Endothelial cell (in vitro differentiated cells): ENCODE data around the gene PCSK5. TPM values are rescaled to one million over a fixed set of nuclear protein-coding genes. Genes with fewer than 3 reads are reported as not detected.

Source experiments
- DNase-seq: peaks from one replicate; pipeline ENCODE4 v3.0.0; 2021; ENCODE audit warnings: low spot score
- H3K27ac Mint-ChIP-seq: one replicate; pipeline ENCODE4 v1.8.0; 2021; ENCODE audit warnings: mixed read lengths, inconsistent platforms; ENCODE audit not compliant: unreplicated experiment
- H3K27me3 Mint-ChIP-seq: one replicate; pipeline ENCODE4 v1.8.0; 2021; ENCODE audit warnings: mild to moderate bottlenecking, moderate library complexity, mixed read lengths, inconsistent platforms; ENCODE audit not compliant: unreplicated experiment
- H3K36me3 Mint-ChIP-seq: one replicate; pipeline ENCODE4 v1.8.0; 2021; ENCODE audit warnings: mild to moderate bottlenecking, low read depth, mixed read lengths, inconsistent platforms; ENCODE audit not compliant: unreplicated experiment
- H3K4me1 Mint-ChIP-seq: one replicate; pipeline ENCODE4 v1.8.0; 2021; ENCODE audit warnings: mild to moderate bottlenecking, mixed read lengths, inconsistent platforms; ENCODE audit not compliant: unreplicated experiment
- H3K4me3 Mint-ChIP-seq: one replicate; pipeline ENCODE4 v1.8.0; 2021; ENCODE audit warnings: mild to moderate bottlenecking, mixed read lengths, inconsistent platforms; ENCODE audit not compliant: unreplicated experiment
- H3K9me3 Mint-ChIP-seq: one replicate; pipeline ENCODE4 v1.8.0; 2021; ENCODE audit warnings: mixed read lengths, inconsistent platforms; ENCODE audit not compliant: unreplicated experiment
- CTCF ChIP-seq: fragments of 200-600 bp; sonication (generic); IDR thresholded peaks from one replicate; pipeline ENCODE4 v1.5.0; 2021; ENCODE audit warnings: antibody characterized with exemption; ENCODE audit not compliant: unreplicated experiment
- total RNA-seq: library from RNA; stranded (reverse); fragmentation: NEBNext Ultra II Directional; extraction: Animal tissue kit (Norgen Biotek cat#: 25700); gene quantifications from one replicate; pipeline ENCODE4 v1.2.1, GENCODE V29; 2021; ENCODE audit not compliant: unreplicated experiment

PCSK5 gene
- total RNA-seq, 1 donor from 2014 or later = 3.1 TPM

- Mint-ChIP-seq H3K27me3 (peaks cover 2% of the 10 kb centered on the region), H3K27ac (no peak overlapping the region), H3K4me1 (peaks cover 9% of the 10 kb centered on the region), H3K4me3 (no peak overlapping the region), H3K36me3 (no peaks in the 10 kb centered on the region), H3K9me3 (no peaks in the 10 kb centered on the region)
- TF ChIP-seq CTCF = no peak
- no peak for DNase-seq
Measured at GRCh38 chr9:75930730-75931321, 40.4 kb downstream of the PCSK5 start.

- H3K4me1 Mint-ChIP-seq = peaks cover 9% of the 10 kb centered on the region
- TF ChIP-seq CTCF = no peak
- H3K27ac Mint-ChIP-seq = no peak overlapping the region
- peaks cover 2% of the 10 kb centered on the region for H3K27me3 Mint-ChIP-seq
- DNase-seq = no peak
- no peaks in the 10 kb centered on the region for H3K9me3 Mint-ChIP-seq
- no peaks in the 10 kb centered on the region for H3K36me3 Mint-ChIP-seq
- no peak overlapping the region for H3K4me3 Mint-ChIP-seq
Measured at GRCh38 chr9:75933982-75934381, 43.5 kb downstream of the PCSK5 start.

- no peak for TF ChIP-seq CTCF
- Mint-ChIP-seq H3K27ac (no peak overlapping the region), H3K9me3 (no peaks in the 10 kb centered on the region), H3K4me3 (no peak overlapping the region), H3K4me1 (peaks cover 9% of the 10 kb centered on the region), H3K27me3 (no peaks in the 10 kb centered on the region), H3K36me3 (no peaks in the 10 kb centered on the region)
- no peak for DNase-seq
Measured at GRCh38 chr9:75935591-75935990, 45.1 kb downstream of the PCSK5 start.

- DNase-seq = no peak
- no peaks in the 10 kb centered on the region for H3K9me3 Mint-ChIP-seq
- H3K4me1 Mint-ChIP-seq = no peaks in the 10 kb centered on the region
- no peak for TF ChIP-seq CTCF
- H3K27ac Mint-ChIP-seq = no peak overlapping the region
- no peaks in the 10 kb centered on the region for H3K36me3 Mint-ChIP-seq
- no peak overlapping the region for H3K4me3 Mint-ChIP-seq
- H3K27me3 Mint-ChIP-seq = no peaks in the 10 kb centered on the region
Measured at GRCh38 chr9:75937521-75938258, 47.2 kb downstream of the PCSK5 start.

GRCh38 chr9:75938946-75939345, 48.5 kb downstream of the PCSK5 start:
- no peak for TF ChIP-seq CTCF
- Mint-ChIP-seq H3K36me3 (no peaks in the 10 kb centered on the region), H3K4me1 (no peaks in the 10 kb centered on the region), H3K4me3 (no peak overlapping the region), H3K27me3 (no peaks in the 10 kb centered on the region), H3K27ac (no peak overlapping the region), H3K9me3 (no peaks in the 10 kb centered on the region)
- no peak for DNase-seq
